HG03460 (cell line): Measurements from ENCODE around the gene ZNF177.

Experiments used
- ATAC-seq: cut with Tn5 transposase; IDR thresholded peaks from one replicate; pipeline ENCODE4 v1.9.1; 2021; ENCODE audit not compliant: unreplicated experiment

ZNF177 gene

DNA sequence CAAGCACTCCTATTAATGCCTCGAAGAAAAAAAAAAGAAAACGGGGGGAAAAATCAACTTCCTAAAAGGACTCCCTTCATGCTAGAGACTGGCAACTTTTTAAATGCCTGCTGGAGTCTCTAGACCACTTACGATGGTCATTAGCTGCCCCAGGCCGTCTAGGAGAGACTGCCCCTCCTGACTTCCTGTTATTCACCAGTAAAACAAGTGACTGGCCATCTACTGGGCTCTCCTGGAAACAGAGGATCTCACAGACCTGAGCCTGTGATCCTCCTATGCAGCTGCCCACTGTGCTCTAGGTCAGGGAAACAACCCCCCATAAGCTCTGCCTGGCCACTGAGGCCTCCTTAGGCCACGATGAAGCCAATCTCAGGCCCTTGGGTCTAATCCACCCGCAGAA lies 65.1 kb downstream of the ZNF177 start:
- no peak for ATAC-seq

DNA sequence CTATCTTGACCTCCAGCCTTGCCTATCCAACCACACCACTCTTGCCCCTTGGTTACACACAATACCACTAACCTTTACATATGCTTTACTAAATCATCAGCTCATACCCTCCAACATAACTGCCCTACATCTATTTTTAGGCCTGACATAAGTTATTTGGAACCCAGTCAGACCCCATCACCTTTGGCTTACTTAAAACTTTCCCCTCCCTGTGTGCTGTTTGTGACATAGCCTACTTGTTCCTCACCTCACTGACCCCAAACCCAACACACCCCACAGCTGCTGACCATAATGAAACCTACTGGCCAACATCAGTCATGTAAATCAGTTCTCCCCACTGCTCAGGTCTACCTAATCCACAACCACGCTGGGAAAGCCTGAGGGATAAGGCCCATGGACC lies 67.6 kb downstream of the ZNF177 start:
- no peak for ATAC-seq

DNA sequence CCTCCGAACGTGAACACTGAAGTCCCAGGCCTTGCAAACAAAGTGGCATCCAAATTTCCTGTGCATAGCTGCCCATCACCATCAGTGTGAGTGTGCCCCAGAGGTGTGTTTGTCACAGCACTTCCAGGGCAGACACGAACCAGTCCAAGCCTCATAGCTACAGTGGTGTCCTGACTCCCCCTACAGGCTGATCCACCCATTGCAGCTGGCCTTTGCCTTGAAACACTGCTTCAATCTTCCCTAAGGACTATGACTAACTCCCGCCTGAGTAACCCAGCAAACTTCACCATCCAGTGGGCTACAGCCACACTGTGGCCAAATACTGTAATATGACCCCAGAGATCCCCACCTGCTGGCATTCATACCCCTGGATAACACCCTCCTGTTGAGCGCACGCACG lies 68.7 kb downstream of the ZNF177 start:
- ATAC-seq, result no peak
